RWPE2 (cell line): ENCODE results near the gene PITRM1.

ENCODE experiments used
- ATAC-seq: fragments of 200-7000 bp; cut with Tn5 transposase; 3 replicates; pipeline ENCODE4 v1.9.1; 2021; ENCODE audit warnings: low read depth
- DNase-seq: peaks from one replicate; pipeline ENCODE4 v3.0.0-alpha.2; 2020; ENCODE audit warnings: low spot score
- H3K27ac ChIP-seq: fragments of 450-650 bp; 2 replicates; pipeline ENCODE4 v1.5.1; 2017; ENCODE audit warnings: mild to moderate bottlenecking; ENCODE audit not compliant: poor library complexity, severe bottlenecking
- H3K27me3 ChIP-seq: fragments of 250-450 bp; sonication (Bioruptor Pico); 2 replicates; pipeline ENCODE4 v1.5.1; 2021; ENCODE audit warnings: mild to moderate bottlenecking, moderate library complexity; ENCODE audit not compliant: insufficient read depth, poor library complexity, severe bottlenecking
- H3K36me3 ChIP-seq: fragments of 250-450 bp; sonication (Bioruptor Pico); 2 replicates; pipeline ENCODE4 v1.5.1; 2020; ENCODE audit warnings: low read depth, mild to moderate bottlenecking, moderate library complexity
- H3K4me1 ChIP-seq: fragments of 250-450 bp; sonication (Bioruptor Pico); 2 replicates; pipeline ENCODE4 v1.5.1; 2021; ENCODE audit warnings: mild to moderate bottlenecking, moderate library complexity; ENCODE audit not compliant: insufficient read depth, poor library complexity, severe bottlenecking
- H3K4me3 ChIP-seq: fragments of 250-450 bp; sonication (Bioruptor Pico); 2 replicates; pipeline ENCODE4 v1.5.1; 2021; ENCODE audit warnings: mild to moderate bottlenecking, moderate library complexity; ENCODE audit not compliant: severe bottlenecking
- H3K9me3 ChIP-seq: fragments of 250-450 bp; sonication (Bioruptor Pico); 2 replicates; pipeline ENCODE4 v1.5.1; 2021; ENCODE audit warnings: mild to moderate bottlenecking, moderate library complexity; ENCODE audit not compliant: severe bottlenecking
- TF ChIP-seq, protein P1 (sequence below): fragments of 450-650 bp; IDR thresholded peaks from one replicate; pipeline ENCODE4 v1.5.1; 2017; ENCODE audit warnings: mild to moderate bottlenecking, moderate library complexity; ENCODE audit not compliant: poor library complexity, severe bottlenecking

Gene PITRM1

DNA sequence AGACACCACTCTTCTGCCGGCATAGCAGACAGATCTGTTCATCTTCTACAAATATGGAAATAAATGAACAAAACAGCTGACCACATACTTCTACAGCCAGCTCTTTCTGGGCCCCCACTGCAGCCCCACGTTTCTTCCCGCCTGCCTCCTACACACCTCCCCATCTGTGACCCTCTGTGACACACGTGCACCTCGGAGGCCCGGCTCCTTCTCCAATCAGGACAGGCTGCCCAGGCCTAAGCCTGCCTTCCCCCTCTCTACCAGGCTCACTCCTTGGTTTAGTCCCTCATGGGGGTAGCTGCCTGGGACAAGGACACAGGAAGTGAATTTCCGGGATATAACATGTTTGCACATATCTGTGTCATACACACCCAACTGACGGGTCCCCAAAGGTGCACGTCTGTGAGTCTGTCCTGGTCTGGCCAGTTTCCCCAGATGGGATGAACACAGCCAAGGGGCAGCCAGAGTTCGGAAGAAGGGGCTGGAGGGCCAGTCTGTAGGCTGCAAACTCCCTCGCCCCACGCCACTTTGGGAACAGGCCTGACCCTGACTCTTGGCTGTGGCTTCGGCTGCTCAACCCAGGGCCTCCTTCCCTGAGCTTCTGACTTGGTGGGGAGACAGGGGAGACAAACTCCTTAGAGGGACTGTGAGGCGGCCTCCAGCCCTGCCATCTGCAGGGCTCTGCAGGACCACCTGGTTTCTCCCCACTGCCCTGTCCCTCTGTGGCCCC lies 30.3 kb downstream of the PITRM1 start:
- ATAC-seq (peak; percentile 7; the same call in 1 of the 3 replicates), DNase-seq (no peak)
- no peaks in the 10 kb centered on the region for H3K27me3 ChIP-seq
- H3K9me3 ChIP-seq = no peaks in the 10 kb centered on the region
- no peak overlapping the region for H3K4me3 ChIP-seq
- TF ChIP-seq, protein P1, sequence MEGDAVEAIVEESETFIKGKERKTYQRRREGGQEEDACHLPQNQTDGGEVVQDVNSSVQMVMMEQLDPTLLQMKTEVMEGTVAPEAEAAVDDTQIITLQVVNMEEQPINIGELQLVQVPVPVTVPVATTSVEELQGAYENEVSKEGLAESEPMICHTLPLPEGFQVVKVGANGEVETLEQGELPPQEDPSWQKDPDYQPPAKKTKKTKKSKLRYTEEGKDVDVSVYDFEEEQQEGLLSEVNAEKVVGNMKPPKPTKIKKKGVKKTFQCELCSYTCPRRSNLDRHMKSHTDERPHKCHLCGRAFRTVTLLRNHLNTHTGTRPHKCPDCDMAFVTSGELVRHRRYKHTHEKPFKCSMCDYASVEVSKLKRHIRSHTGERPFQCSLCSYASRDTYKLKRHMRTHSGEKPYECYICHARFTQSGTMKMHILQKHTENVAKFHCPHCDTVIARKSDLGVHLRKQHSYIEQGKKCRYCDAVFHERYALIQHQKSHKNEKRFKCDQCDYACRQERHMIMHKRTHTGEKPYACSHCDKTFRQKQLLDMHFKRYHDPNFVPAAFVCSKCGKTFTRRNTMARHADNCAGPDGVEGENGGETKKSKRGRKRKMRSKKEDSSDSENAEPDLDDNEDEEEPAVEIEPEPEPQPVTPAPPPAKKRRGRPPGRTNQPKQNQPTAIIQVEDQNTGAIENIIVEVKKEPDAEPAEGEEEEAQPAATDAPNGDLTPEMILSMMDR = no peak
- peaks cover 94% of the 10 kb centered on the region for H3K36me3 ChIP-seq
- no peaks in the 10 kb centered on the region for H3K4me1 ChIP-seq
- no peak overlapping the region for H3K27ac ChIP-seq

DNA sequence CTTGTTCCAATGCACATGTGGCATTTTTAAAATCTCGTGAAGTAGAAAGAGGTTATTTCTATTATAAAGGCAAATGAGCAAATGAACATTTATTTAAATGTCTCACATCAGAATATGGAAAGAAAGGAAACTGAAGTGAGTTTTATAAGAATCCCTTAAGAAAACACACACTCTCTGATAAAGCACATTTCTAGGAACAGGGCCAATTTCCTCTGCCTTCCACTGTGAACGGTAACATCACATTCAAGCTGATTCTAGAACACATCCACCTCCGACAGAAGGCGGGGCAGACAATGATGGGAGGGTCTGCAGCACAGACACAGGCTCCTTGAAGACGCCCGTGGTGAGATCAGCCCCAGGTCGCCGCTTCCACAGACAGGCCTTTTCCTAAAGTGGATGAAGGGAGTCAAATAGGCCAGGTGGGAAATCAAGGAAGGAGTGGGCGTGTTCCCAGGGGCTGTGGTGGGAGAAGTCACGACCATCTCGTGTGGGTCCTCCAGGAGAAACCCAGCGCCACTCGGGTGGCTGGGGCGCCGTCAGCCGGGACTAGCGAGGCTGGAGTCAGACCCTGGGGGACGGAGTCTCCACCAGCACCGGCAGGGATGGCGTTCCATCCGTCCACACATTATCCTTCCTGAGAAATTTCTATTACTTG lies 31.1 kb downstream of the PITRM1 start:
- ATAC-seq (no peak), DNase-seq (no peak)
- TF ChIP-seq, protein P1 = no peak
- Histone ChIP-seq H3K4me1 (no peaks in the 10 kb centered on the region), H3K27ac (no peak overlapping the region), H3K27me3 (no peaks in the 10 kb centered on the region), H3K4me3 (no peak overlapping the region), H3K9me3 (no peaks in the 10 kb centered on the region), H3K36me3 (peaks cover 94% of the 10 kb centered on the region)

DNA sequence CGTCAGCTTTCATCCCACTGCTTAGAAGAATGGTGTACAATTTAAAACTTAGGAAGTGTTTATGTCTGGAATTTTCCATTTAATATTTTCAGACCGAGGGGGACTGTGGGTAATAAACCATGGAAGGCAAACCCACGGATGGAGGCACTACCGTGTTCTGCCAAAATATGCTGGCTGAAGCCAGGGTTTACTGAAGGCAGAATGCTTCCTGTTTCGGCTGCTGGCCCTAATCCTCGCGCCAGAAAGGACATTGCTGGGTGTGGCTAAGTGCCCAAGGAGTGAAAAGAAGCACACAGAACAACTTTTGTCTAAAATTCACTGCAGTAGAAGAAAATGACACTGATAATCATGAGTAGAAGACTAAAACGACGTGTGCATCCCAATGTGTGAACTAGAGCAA lies 32.3 kb downstream of the PITRM1 start:
- ATAC-seq = no peak
- Histone ChIP-seq H3K27ac (no peak overlapping the region), H3K36me3 (peaks cover 95% of the 10 kb centered on the region)

DNA sequence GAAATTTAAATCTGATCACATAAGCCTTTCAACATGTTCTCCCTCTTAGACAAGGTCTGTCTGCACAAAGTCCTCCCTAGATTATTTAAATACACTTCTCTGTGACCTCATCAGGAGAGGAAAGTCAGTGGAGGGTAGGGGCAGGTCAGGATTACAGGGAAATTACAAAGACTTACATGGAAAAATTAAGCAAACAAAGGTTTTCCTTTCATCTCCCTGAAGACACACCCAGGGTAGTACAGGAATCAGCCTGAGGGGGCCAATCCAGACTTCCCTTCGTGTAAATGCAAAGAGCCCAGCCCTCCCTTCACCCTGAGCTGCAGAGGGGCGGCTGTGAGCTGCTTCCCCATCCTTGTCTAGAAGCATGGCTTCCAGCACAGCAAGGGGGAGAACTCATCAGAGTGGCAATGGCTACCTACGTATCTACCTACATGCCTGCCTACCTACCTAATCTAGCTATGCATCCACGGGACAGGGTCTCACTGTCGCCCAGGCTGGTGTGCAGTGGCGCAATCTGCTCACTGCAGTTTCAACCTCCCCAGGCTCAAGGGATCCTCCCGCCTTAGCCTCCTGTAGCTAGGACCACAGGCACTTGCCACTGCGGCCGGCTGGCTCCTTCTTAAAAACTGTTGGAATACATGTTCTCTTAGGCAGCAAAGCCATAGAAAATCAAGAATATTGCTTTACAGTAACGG lies 33.2 kb downstream of the PITRM1 start:
- TF ChIP-seq, protein P1 = no peak
- Histone ChIP-seq H3K36me3 (peaks cover 95% of the 10 kb centered on the region), H3K9me3 (no peaks in the 10 kb centered on the region), H3K27me3 (no peaks in the 10 kb centered on the region), H3K27ac (no peak overlapping the region), H3K4me3 (no peak overlapping the region), H3K4me1 (no peaks in the 10 kb centered on the region)
- DNase-seq (no peak), ATAC-seq (peak; percentile 11)

More for the DNA sequence above, 32.3 kb downstream of the PITRM1 start:
- TF ChIP-seq, protein P1 = no peak
- DNase-seq = no peak
- Histone ChIP-seq H3K4me1 (no peaks in the 10 kb centered on the region), H3K27me3 (no peaks in the 10 kb centered on the region), H3K4me3 (no peak overlapping the region), H3K9me3 (no peaks in the 10 kb centered on the region)
